ENCODE measurements around the gene TTLL11. TPM values are rescaled to one million over a fixed set of nuclear protein-coding genes. Genes with fewer than 3 reads are reported as not detected.

The TTLL11 gene
- total RNA-seq, 2 donors from 2014 or later, result 2.3 to 4.2 TPM

GRCh38 chr9:122130837-122131236 lies 37.7 kb upstream of the TTLL11 start:
- Mint-ChIP-seq H3K4me3 (no peak overlapping the region), H3K4me1 (peaks cover 10% of the 10 kb centered on the region), H3K27me3 (peaks cover 24% of the 10 kb centered on the region), H3K36me3 (ENCODE audit: low read depth) (peaks cover 6% of the 10 kb centered on the region), H3K27ac (no peak overlapping the region)
- ATAC-seq (no peak), DNase-seq (no peak)
- H3K9me3 ChIP-seq (ENCODE audit: control insufficient read depth, low read length, poor library complexity, severe bottlenecking), result no peaks in the 10 kb centered on the region

GRCh38 chr9:122129969-122130368 lies 36.9 kb upstream of the TTLL11 start:
- no peak overlapping the region for H3K4me3 Mint-ChIP-seq
- peaks cover 32% of the 10 kb centered on the region for H3K27me3 Mint-ChIP-seq
- H3K9me3 ChIP-seq (ENCODE audit: control insufficient read depth, low read length, poor library complexity, severe bottlenecking), result no peaks in the 10 kb centered on the region
- ATAC-seq (no peak), DNase-seq (no peak)
- peaks cover 10% of the 10 kb centered on the region for H3K36me3 Mint-ChIP-seq (ENCODE audit: low read depth)
- H3K4me1 Mint-ChIP-seq, result peaks cover 14% of the 10 kb centered on the region
- H3K27ac Mint-ChIP-seq, result no peak overlapping the region

GRCh38 chr9:122128969-122129343 lies 35.8 kb upstream of the TTLL11 start:
- ATAC-seq (no peak), DNase-seq (no peak)
- H3K4me1 Mint-ChIP-seq, result peaks cover 18% of the 10 kb centered on the region
- no peak overlapping the region for H3K4me3 Mint-ChIP-seq
- peaks cover 10% of the 10 kb centered on the region for H3K36me3 Mint-ChIP-seq (ENCODE audit: low read depth)
- H3K27ac Mint-ChIP-seq, result peak overlapping the region; percentile 29
- peaks cover 42% of the 10 kb centered on the region for H3K27me3 Mint-ChIP-seq
- no peaks in the 10 kb centered on the region for H3K9me3 ChIP-seq (ENCODE audit: control insufficient read depth, low read length, poor library complexity, severe bottlenecking)

- no peak overlapping the region for H3K4me3 Mint-ChIP-seq
- ATAC-seq, result no peak
- H3K9me3 ChIP-seq (ENCODE audit: control insufficient read depth, low read length, poor library complexity, severe bottlenecking), result no peaks in the 10 kb centered on the region
- H3K4me1 Mint-ChIP-seq, result peaks cover 18% of the 10 kb centered on the region
- H3K27ac Mint-ChIP-seq, result peak overlapping the region; percentile 29
- H3K27me3 Mint-ChIP-seq, result peaks cover 45% of the 10 kb centered on the region
- no peak for DNase-seq
- peaks cover 10% of the 10 kb centered on the region for H3K36me3 Mint-ChIP-seq (ENCODE audit: low read depth)
Measured at GRCh38 chr9:122128007-122128968, 35.2 kb upstream of the TTLL11 start.

- Mint-ChIP-seq H3K4me1 (peaks cover 20% of the 10 kb centered on the region), H3K36me3 (ENCODE audit: low read depth) (peaks cover 10% of the 10 kb centered on the region), H3K27ac (no peak overlapping the region), H3K4me3 (no peak overlapping the region), H3K27me3 (peaks cover 48% of the 10 kb centered on the region)
- ATAC-seq (no peak), DNase-seq (no peak)
- no peaks in the 10 kb centered on the region for H3K9me3 ChIP-seq (ENCODE audit: control insufficient read depth, low read length, poor library complexity, severe bottlenecking)
Measured at GRCh38 chr9:122127396-122127798, 34.3 kb upstream of the TTLL11 start.

- ATAC-seq, result no peak
- peaks cover 10% of the 10 kb centered on the region for H3K36me3 Mint-ChIP-seq (ENCODE audit: low read depth)
- peaks cover 44% of the 10 kb centered on the region for H3K27me3 Mint-ChIP-seq
- no peak overlapping the region for H3K27ac Mint-ChIP-seq
- no peak for DNase-seq
- no peaks in the 10 kb centered on the region for H3K9me3 ChIP-seq (ENCODE audit: control insufficient read depth, low read length, poor library complexity, severe bottlenecking)
- H3K4me1 Mint-ChIP-seq, result peaks cover 20% of the 10 kb centered on the region
- peak overlapping the region; percentile 89 for H3K4me3 Mint-ChIP-seq
Measured at GRCh38 chr9:122126331-122127261, 33.5 kb upstream of the TTLL11 start.

GRCh38 chr9:122125509-122126330 lies 32.6 kb upstream of the TTLL11 start:
- Mint-ChIP-seq H3K27me3 (peaks cover 37% of the 10 kb centered on the region), H3K27ac (peak overlapping the region; percentile 74), H3K36me3 (ENCODE audit: low read depth) (peaks cover 8% of the 10 kb centered on the region), H3K4me1 (peaks cover 18% of the 10 kb centered on the region), H3K4me3 (peak overlapping the region; percentile 89)
- ATAC-seq (peak; percentile 9), DNase-seq (no peak)
- H3K9me3 ChIP-seq (ENCODE audit: control insufficient read depth, low read length, poor library complexity, severe bottlenecking), result no peaks in the 10 kb centered on the region

GRCh38 chr9:122125158-122125508 lies 32.0 kb upstream of the TTLL11 start:
- Mint-ChIP-seq H3K4me1 (peaks cover 17% of the 10 kb centered on the region), H3K4me3 (peak overlapping the region; percentile 89), H3K36me3 (ENCODE audit: low read depth) (peaks cover 8% of the 10 kb centered on the region), H3K27ac (peak overlapping the region; percentile 74), H3K27me3 (peaks cover 33% of the 10 kb centered on the region)
- ATAC-seq (peak; percentile 84), DNase-seq (peak; percentile 60 to 79 (median 60))
- no peaks in the 10 kb centered on the region for H3K9me3 ChIP-seq (ENCODE audit: control insufficient read depth, low read length, poor library complexity, severe bottlenecking)

- peaks cover 17% of the 10 kb centered on the region for H3K4me1 Mint-ChIP-seq
- no peak overlapping the region for H3K27ac Mint-ChIP-seq
- peaks cover 8% of the 10 kb centered on the region for H3K36me3 Mint-ChIP-seq (ENCODE audit: low read depth)
- ATAC-seq, result no peak
- H3K9me3 ChIP-seq (ENCODE audit: control insufficient read depth, low read length, poor library complexity, severe bottlenecking), result no peaks in the 10 kb centered on the region
- H3K4me3 Mint-ChIP-seq, result peak overlapping the region; percentile 56
- DNase-seq, result no peak
- peaks cover 33% of the 10 kb centered on the region for H3K27me3 Mint-ChIP-seq
Measured at GRCh38 chr9:122124528-122124927, 31.4 kb upstream of the TTLL11 start.

- DNase-seq (no peak), ATAC-seq (no peak)
- Mint-ChIP-seq H3K4me1 (peaks cover 17% of the 10 kb centered on the region), H3K27ac (no peak overlapping the region), H3K4me3 (peak overlapping the region; percentile 56), H3K36me3 (ENCODE audit: low read depth) (peaks cover 8% of the 10 kb centered on the region), H3K27me3 (peaks cover 33% of the 10 kb centered on the region)
- no peaks in the 10 kb centered on the region for H3K9me3 ChIP-seq (ENCODE audit: control insufficient read depth, low read length, poor library complexity, severe bottlenecking)
Measured at GRCh38 chr9:122124048-122124447, 30.9 kb upstream of the TTLL11 start.

- DNase-seq, result peak; percentile 48 to 68 (median 51)
- no peaks in the 10 kb centered on the region for H3K9me3 ChIP-seq (ENCODE audit: control insufficient read depth, low read length, poor library complexity, severe bottlenecking)
- peak overlapping the region; percentile 81 for H3K27ac Mint-ChIP-seq
- peak; percentile 78 for ATAC-seq
- peak overlapping the region; percentile 65 for H3K4me3 Mint-ChIP-seq
- H3K4me1 Mint-ChIP-seq, result peaks cover 17% of the 10 kb centered on the region
- peaks cover 33% of the 10 kb centered on the region for H3K27me3 Mint-ChIP-seq
- H3K36me3 Mint-ChIP-seq (ENCODE audit: low read depth), result peaks cover 8% of the 10 kb centered on the region
Measured at GRCh38 chr9:122122903-122123632, 30.0 kb upstream of the TTLL11 start.

- ATAC-seq (no peak), DNase-seq (no peak)
- Mint-ChIP-seq H3K27me3 (peaks cover 33% of the 10 kb centered on the region), H3K4me3 (no peak overlapping the region), H3K36me3 (ENCODE audit: low read depth) (peaks cover 8% of the 10 kb centered on the region), H3K27ac (no peak overlapping the region), H3K4me1 (peaks cover 17% of the 10 kb centered on the region)
- H3K9me3 ChIP-seq (ENCODE audit: control insufficient read depth, low read length, poor library complexity, severe bottlenecking), result no peaks in the 10 kb centered on the region
Measured at GRCh38 chr9:122122468-122122867, 29.4 kb upstream of the TTLL11 start.

Data from T-helper 17 cell (primary cell).